Smooth muscle cell (in vitro differentiated cells): Measurements from ENCODE around the gene MUC20. TPM values are rescaled to one million over a fixed set of nuclear protein-coding genes. Genes with fewer than 3 reads are reported as not detected.
"Not testable (repeated sequence)": the region's sequence is repeated elsewhere in the genome, so short reads cannot be mapped to it uniquely, and the experiment has no call there.

ENCODE experiments used
- DNase-seq: peaks from one replicate; lab custom pipeline; 2025; ENCODE audit not compliant: unreplicated experiment; lab: John Stamatoyannopoulos, UW
- H2AFZ ChIP-seq: fragments of 200-600 bp; sonication (generic); 2 replicates; pipeline ENCODE4 v1.6.0; 2016; ENCODE audit warnings: antibody characterized with exemption, low read depth, mild to moderate bottlenecking
- H3F3A ChIP-seq: fragments of 200-600 bp; sonication (generic); 2 replicates; pipeline ENCODE4 v1.6.0; 2017; ENCODE audit warnings: antibody characterized with exemption, low read depth
- H3K27ac ChIP-seq: fragments of 200-600 bp; sonication (generic); 2 replicates; pipeline ENCODE4 v1.5.1; 2016; ENCODE audit warnings: low read depth, mild to moderate bottlenecking
- H3K27me3 ChIP-seq: fragments of 200-600 bp; sonication (generic); 2 replicates; pipeline ENCODE4 v1.6.1; 2016; ENCODE audit warnings: low read depth, mild to moderate bottlenecking
- H3K36me3 ChIP-seq: fragments of 200-600 bp; sonication (generic); 2 replicates; pipeline ENCODE4 v1.5.1; 2016; ENCODE audit warnings: low read depth
- H3K4me1 ChIP-seq: fragments of 200-600 bp; sonication (generic); 2 replicates; pipeline ENCODE4 v1.5.1; 2016; ENCODE audit warnings: low read depth
- H3K4me2 ChIP-seq: fragments of 200-600 bp; sonication (generic); 2 replicates; pipeline ENCODE4 v1.6.0; 2016; ENCODE audit warnings: mild to moderate bottlenecking
- H3K4me3 ChIP-seq: fragments of 200-600 bp; sonication (generic); 2 replicates; pipeline ENCODE4 v1.5.1; 2016; ENCODE audit warnings: mild to moderate bottlenecking
- H3K79me2 ChIP-seq: fragments of 200-600 bp; sonication (generic); 2 replicates; pipeline ENCODE4 v1.6.0; 2016; ENCODE audit warnings: low read depth, mild to moderate bottlenecking
- H3K9ac ChIP-seq: fragments of 200-600 bp; sonication (generic); 2 replicates; pipeline ENCODE4 v1.6.0; 2016; ENCODE audit warnings: low read depth
- H3K9me3 ChIP-seq: fragments of 200-600 bp; sonication (generic); replicated peaks from 2 replicates; pipeline ENCODE4 v1.5.1; 2016; ENCODE audit warnings: low read depth
- H4K20me1 ChIP-seq: fragments of 200-600 bp; sonication (generic); 2 replicates; pipeline ENCODE4 v1.6.0; 2016; ENCODE audit warnings: low read depth
- WGBS: methylation state at CpG from one replicate; pipeline ENCODE4 v1.1.7; 2016; ENCODE audit warnings: low lambda C conversion rate; 5-methylcytosine and 5-hydroxymethylcytosine counted together
- polyA plus RNA-seq: library from polyadenylated mRNA; unstranded; fragments of >200 nt; fragmentation: Nextera tagmentation; extraction: Ambion mirVana; gene quantifications from 2 replicates; pipeline ENCODE4 v1.2.1, GENCODE V29; 2016
- total RNA-seq: library from RNA; depleted of rRNA; stranded (reverse); fragments of >200 nt; gene quantifications from 2 replicates; pipeline ENCODE4 v1.2.3, GENCODE V29; 2014
- TF ChIP-seq, protein P1 (sequence below): fragments of 200-600 bp; sonication (generic); IDR thresholded peaks from 2 replicates; pipeline ENCODE4 v1.5.1; 2017; ENCODE audit warnings: borderline replicate concordance, mild to moderate bottlenecking, antibody characterized with exemption; ENCODE audit not compliant: insufficient read depth, poor library complexity, severe bottlenecking

The MUC20 gene
- total and polyA plus RNA-seq, 2 experiments from 2014 or later: 2.5 to 5.9 TPM

DNA sequence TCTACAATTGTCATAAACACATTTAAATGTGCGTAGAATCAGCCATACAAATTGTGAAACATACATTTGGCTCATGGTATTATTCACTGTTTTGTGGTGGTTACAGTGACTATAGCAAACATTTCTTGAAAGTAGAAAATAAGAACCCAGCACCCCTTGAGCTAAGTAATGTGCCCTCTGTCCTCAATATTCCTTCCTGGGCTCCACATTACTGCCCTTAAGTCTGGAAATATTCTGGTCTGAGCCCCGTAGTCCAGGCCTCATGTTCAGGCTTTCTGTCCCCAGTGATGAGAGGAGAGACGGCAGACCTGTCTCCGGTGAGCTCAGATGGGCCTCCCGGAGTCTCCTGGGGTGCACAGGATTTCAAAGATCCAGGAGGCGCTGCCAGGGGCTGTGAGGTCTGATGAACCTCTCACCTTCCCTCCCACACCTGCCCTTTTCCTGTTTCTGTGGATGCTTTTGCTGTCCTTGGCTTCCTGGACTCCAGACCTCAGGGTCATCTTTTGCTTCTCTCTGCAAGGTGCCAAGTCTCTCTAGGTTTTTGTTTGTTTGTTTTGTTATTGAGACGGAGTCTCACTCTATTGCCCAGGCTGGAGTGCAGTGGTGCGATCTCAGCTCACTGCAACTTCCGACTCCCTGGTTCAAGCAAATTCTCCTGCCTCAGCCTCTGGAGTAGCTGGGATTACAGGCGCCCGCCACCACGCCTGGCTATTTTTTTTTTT, 8.8 kb upstream of the MUC20 start:
- Histone ChIP-seq H3K4me2 (no peak overlapping the region), H2AFZ (no peak overlapping the region), H4K20me1 (no peaks in the 10 kb centered on the region), H3K27ac (no peak overlapping the region), H3K9ac (no peak overlapping the region), H3K27me3 (no peaks in the 10 kb centered on the region), H3K36me3 (no peaks in the 10 kb centered on the region), H3F3A (no peaks in the 10 kb centered on the region), H3K4me1 (no peaks in the 10 kb centered on the region), H3K4me3 (no peak overlapping the region), H3K79me2 (no peaks in the 10 kb centered on the region), H3K9me3 (no peaks in the 10 kb centered on the region)
- TF ChIP-seq, protein P1, sequence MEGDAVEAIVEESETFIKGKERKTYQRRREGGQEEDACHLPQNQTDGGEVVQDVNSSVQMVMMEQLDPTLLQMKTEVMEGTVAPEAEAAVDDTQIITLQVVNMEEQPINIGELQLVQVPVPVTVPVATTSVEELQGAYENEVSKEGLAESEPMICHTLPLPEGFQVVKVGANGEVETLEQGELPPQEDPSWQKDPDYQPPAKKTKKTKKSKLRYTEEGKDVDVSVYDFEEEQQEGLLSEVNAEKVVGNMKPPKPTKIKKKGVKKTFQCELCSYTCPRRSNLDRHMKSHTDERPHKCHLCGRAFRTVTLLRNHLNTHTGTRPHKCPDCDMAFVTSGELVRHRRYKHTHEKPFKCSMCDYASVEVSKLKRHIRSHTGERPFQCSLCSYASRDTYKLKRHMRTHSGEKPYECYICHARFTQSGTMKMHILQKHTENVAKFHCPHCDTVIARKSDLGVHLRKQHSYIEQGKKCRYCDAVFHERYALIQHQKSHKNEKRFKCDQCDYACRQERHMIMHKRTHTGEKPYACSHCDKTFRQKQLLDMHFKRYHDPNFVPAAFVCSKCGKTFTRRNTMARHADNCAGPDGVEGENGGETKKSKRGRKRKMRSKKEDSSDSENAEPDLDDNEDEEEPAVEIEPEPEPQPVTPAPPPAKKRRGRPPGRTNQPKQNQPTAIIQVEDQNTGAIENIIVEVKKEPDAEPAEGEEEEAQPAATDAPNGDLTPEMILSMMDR: no peak
- DNase-seq: no peak
- whole genome bisulfite sequencing: 85% methylated on average over 12 of the region's 12 CpGs

DNA sequence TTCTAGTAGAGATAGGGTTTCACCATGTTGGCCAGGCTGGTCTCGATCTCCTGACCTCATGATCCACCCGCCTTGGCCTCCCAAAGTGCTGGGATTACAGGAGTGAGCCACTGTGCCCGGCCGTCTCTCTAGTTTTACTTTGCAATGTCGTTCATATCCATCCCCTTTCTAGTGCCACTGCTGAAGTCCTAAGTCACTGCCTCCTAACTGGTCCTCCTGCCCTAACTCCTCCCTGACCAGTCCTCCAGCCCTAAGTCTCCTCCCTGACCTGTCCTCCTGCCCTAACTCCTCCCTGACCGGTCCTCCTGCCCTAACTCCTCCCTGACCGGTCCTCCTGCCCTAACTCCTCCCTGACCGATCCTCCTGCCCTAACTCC, 8.3 kb upstream of the MUC20 start:
- H3K4me2 ChIP-seq, H3K9ac ChIP-seq, H3K4me1 ChIP-seq, H3K36me3 ChIP-seq, H3K27me3 ChIP-seq, H3K9me3 ChIP-seq, H3K4me3 ChIP-seq, H3K79me2 ChIP-seq, H4K20me1 ChIP-seq, H3F3A ChIP-seq, H3K27ac ChIP-seq, DNase-seq, H2AFZ ChIP-seq: not testable (repeated sequence)
- WGBS: 82% methylated on average over 7 of the region's 8 CpGs

DNA sequence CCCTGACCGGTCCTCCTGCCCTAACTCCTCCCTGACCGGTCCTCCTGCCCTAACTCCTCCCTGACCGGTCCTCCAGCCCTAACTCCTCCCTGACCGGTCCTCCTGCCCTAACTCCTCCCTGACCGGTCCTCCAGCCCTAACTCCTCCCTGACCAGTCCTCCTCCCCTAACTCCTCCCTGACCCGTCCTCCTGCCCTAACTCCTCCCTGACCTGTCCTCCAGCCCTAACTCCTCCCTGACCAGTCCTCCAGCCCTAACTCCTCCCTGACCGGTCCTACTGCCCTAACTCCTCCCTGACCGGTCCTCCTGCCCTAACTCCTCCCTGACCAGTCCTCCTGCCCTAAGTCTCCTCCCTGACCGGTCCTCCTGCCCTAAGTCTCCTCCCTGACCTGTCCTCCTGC, 7.6 kb upstream of the MUC20 start:
- H3K79me2 ChIP-seq, H2AFZ ChIP-seq, H3K9me3 ChIP-seq, H3K36me3 ChIP-seq, DNase-seq, H3K27ac ChIP-seq, H3K4me3 ChIP-seq, H3K27me3 ChIP-seq, H4K20me1 ChIP-seq, H3K9ac ChIP-seq, H3K4me2 ChIP-seq, H3K4me1 ChIP-seq, H3F3A ChIP-seq: not testable (repeated sequence)
- 37% methylated on average over 7 of the region's 9 CpGs for WGBS

DNA sequence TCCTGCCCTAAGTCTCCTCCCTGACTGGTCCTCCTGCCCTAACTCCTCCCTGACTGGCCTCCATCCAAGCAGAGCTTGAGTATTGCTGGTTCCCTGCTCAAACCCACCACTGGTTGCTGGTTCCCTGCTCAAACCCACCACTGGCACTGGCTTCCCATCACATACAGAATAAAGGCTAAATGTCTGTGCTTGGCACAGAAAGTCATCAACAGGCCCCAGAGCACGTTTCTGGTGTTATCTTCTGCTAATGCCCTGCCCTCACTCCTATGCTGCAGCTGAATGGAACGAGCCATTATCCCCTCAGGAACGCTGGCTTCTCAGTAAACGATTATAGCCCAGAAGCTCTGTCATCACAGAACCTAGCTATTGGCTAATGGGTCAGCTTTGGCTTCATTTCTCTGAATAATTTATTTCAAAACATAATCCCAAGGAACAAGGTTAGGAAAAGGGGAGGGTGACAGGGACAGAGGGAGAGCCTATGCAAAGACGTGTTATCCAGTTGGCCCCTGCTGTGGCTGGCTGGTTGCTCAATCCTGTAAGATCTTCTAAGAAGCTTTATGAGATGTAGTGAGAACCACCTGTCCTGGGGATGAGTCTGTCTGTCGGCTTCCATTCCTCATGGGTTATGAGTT, 6.3 kb upstream of the MUC20 start:
- H3K9me3 ChIP-seq: no peaks in the 10 kb centered on the region
- H3K36me3 ChIP-seq: no peaks in the 10 kb centered on the region
- DNase-seq: no peak
- no peak overlapping the region for H3K4me3 ChIP-seq
- TF ChIP-seq, protein P1: no peak
- H2AFZ ChIP-seq: no peak overlapping the region
- no peak overlapping the region for H3K27ac ChIP-seq
- H3K79me2 ChIP-seq: no peaks in the 10 kb centered on the region
- no peak overlapping the region for H3K9ac ChIP-seq
- no peaks in the 10 kb centered on the region for H4K20me1 ChIP-seq
- peaks cover 12% of the 10 kb centered on the region for H3K27me3 ChIP-seq
- no peak overlapping the region for H3K4me2 ChIP-seq
- peaks cover 4% of the 10 kb centered on the region for H3K4me1 ChIP-seq
- H3F3A ChIP-seq: no peaks in the 10 kb centered on the region
- 43% methylated on average over 6 of the region's 6 CpGs for WGBS
